Loucy (cell line): ENCODE results near the gene RPRD1A.

Source experiments
- CTCF ChIP-seq: fragments of 200-600 bp; sonication (generic); conservative IDR thresholded peaks from 2 replicates; pipeline ENCODE4 v1.5.1; 2014; ENCODE audit warnings: mild to moderate bottlenecking, antibody characterized with exemption, low read length
- EZH2phosphoT487 ChIP-seq: fragments of 200-600 bp; IDR thresholded peaks from 2 replicates; pipeline ENCODE4 v1.6.1; 2018; ENCODE audit warnings: antibody characterized with exemption, mild to moderate bottlenecking, moderate library complexity, borderline replicate concordance

DNA sequence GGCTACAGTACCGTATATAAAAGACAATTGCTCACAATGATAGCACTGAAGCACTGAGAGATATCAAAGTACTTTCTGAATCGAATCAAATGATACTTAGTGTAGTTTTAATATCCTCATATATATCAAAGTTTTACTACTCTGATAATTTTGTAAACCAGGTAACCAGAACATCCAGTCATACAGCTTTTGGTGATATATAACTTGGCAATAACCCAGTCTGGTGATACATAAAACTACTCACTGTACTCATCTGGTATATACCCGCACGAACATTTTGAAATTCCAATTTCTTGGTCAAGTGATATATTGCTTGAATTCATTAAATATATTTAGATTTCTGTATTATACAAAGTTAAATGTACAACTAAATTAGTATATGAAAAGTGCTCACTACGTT is 41.2 kb upstream of the RPRD1A start:
- no peak for TF ChIP-seq CTCF
- no peak for TF ChIP-seq EZH2phosphoT487
